ENCODE results near the gene KRTAP10-4. TPM values are rescaled to one million over a fixed set of nuclear protein-coding genes. Genes with fewer than 3 reads are reported as not detected.

The KRTAP10-4 gene
- total RNA-seq, 3 donors from 2014 or later (not counting 1 experiment from before 2014, with no cell fraction given): not detected

DNA sequence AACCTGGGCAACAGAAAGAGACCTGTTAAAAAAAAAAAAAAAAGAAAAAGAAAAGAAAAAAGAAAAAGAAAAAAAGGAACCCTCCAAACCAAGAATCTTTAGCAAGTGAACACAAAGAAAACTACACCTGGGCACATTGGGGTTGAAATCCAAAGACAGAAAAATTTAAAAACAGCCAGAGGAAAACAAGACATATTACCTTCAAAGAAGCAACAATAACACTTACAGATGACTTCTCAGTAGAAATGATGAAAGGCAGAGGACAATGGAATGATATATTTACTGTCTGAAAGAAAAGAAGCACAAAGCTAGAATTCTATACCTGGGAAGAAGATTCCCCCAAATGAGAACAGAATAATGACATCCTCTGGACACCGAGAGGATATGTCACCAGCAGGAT is 30.8 kb upstream of the KRTAP10-4 start:
- Mint-ChIP-seq H3K4me3 (no peak overlapping the region), H3K27me3 (ENCODE audit: low read depth in 2 of 2) (no peaks in the 10 kb centered on the region), H3K9me3 (peaks cover 6 to 15% of the 10 kb centered on the region in 2 donors), H3K4me1 (peaks cover 11% of the 10 kb centered on the region in 2 donors), H3K36me3 (peaks cover 14% of the 10 kb centered on the region), H3K27ac (no peak overlapping the region)
- no peak for DNase-seq
- intact Hi-C loops (cut with micrococcal nuclease): no loop called here
- peaks cover 10% of the 10 kb centered on the region for H3K9me3 ChIP-seq (ENCODE audit: control insufficient read depth, insufficient read depth, low read length)
- H3K4me3 ChIP-seq (ENCODE audit: low read length): no peak overlapping the region
- no peaks in the 10 kb centered on the region for H3K27me3 ChIP-seq (ENCODE audit: control insufficient read depth, insufficient read depth, low read length)
- no peaks in the 10 kb centered on the region for H3K36me3 ChIP-seq (ENCODE audit: control insufficient read depth, insufficient read depth, low read length)
- no peak for ATAC-seq
- H3K27ac ChIP-seq (ENCODE audit: low read length): no peak overlapping the region
- TF ChIP-seq, protein P1, sequence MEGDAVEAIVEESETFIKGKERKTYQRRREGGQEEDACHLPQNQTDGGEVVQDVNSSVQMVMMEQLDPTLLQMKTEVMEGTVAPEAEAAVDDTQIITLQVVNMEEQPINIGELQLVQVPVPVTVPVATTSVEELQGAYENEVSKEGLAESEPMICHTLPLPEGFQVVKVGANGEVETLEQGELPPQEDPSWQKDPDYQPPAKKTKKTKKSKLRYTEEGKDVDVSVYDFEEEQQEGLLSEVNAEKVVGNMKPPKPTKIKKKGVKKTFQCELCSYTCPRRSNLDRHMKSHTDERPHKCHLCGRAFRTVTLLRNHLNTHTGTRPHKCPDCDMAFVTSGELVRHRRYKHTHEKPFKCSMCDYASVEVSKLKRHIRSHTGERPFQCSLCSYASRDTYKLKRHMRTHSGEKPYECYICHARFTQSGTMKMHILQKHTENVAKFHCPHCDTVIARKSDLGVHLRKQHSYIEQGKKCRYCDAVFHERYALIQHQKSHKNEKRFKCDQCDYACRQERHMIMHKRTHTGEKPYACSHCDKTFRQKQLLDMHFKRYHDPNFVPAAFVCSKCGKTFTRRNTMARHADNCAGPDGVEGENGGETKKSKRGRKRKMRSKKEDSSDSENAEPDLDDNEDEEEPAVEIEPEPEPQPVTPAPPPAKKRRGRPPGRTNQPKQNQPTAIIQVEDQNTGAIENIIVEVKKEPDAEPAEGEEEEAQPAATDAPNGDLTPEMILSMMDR (IDR thresholded peaks at IDR 0.05): no peak
- H3K4me1 ChIP-seq (ENCODE audit: control insufficient read depth, insufficient read depth, low read length): peaks cover 3% of the 10 kb centered on the region
- WGBS (ENCODE audit: insufficient coverage): 75% methylated on average over 1 of the region's 1 CpG

GRCh38 chr21:44544566-44544965 is 29.0 kb upstream of the KRTAP10-4 start:
- H3K4me3 Mint-ChIP-seq: no peak overlapping the region
- Histone ChIP-seq H3K27ac (ENCODE audit: low read length) (no peak overlapping the region), H3K27me3 (ENCODE audit: control insufficient read depth, insufficient read depth, low read length) (no peaks in the 10 kb centered on the region), H3K36me3 (ENCODE audit: control insufficient read depth, insufficient read depth, low read length) (no peaks in the 10 kb centered on the region), H3K4me1 (ENCODE audit: control insufficient read depth, insufficient read depth, low read length) (peaks cover 7% of the 10 kb centered on the region), H3K9me3 (ENCODE audit: control insufficient read depth, insufficient read depth, low read length) (peaks cover 10% of the 10 kb centered on the region), H3K4me3 (ENCODE audit: low read length) (no peak overlapping the region)
- H3K4me1 Mint-ChIP-seq: peaks cover 20 to 22% of the 10 kb centered on the region in 2 donors
- DNase-seq (no peak), ATAC-seq (no peak)
- TF ChIP-seq, protein P1 (IDR thresholded peaks at IDR 0.05): no peak
- peaks cover 6 to 16% of the 10 kb centered on the region in 2 donors for H3K9me3 Mint-ChIP-seq
- H3K27ac Mint-ChIP-seq: no peak overlapping the region
- 94% methylated on average over 2 of the region's 3 CpGs for WGBS (ENCODE audit: insufficient coverage)
- H3K27me3 Mint-ChIP-seq (ENCODE audit: low read depth in 2 of 2): no peaks in the 10 kb centered on the region
- peaks cover 17% of the 10 kb centered on the region for H3K36me3 Mint-ChIP-seq
- intact Hi-C loops (cut with micrococcal nuclease): no loop called here

- ATAC-seq: peak in 2 of 3 donors; percentile 61 to 63
- H3K9me3 ChIP-seq (ENCODE audit: control insufficient read depth, insufficient read depth, low read length): peaks cover 6% of the 10 kb centered on the region
- no peak overlapping the region for H3K4me3 ChIP-seq (ENCODE audit: low read length)
- Mint-ChIP-seq H3K36me3 (peaks cover 17% of the 10 kb centered on the region), H3K27ac (peak overlapping the region; percentile 74 to 87), H3K27me3 (ENCODE audit: low read depth in 2 of 2) (peaks cover 0 to 6% of the 10 kb centered on the region in 2 donors), H3K4me3 (peak overlapping the region; percentile 84), H3K4me1 (peaks cover 22 to 32% of the 10 kb centered on the region in 2 donors), H3K9me3 (peaks cover 6 to 16% of the 10 kb centered on the region in 2 donors)
- WGBS (ENCODE audit: insufficient coverage): 28% methylated on average over 5 of the region's 5 CpGs
- no peaks in the 10 kb centered on the region for H3K36me3 ChIP-seq (ENCODE audit: control insufficient read depth, insufficient read depth, low read length)
- intact Hi-C loops (cut with micrococcal nuclease): no loop called here
- H3K27ac ChIP-seq (ENCODE audit: low read length): peak overlapping the region; percentile 11
- TF ChIP-seq, protein P1 (IDR thresholded peaks at IDR 0.05): no peak
- DNase-seq: peak; percentile 13 to 69
- peaks cover 7% of the 10 kb centered on the region for H3K4me1 ChIP-seq (ENCODE audit: control insufficient read depth, insufficient read depth, low read length)
- no peaks in the 10 kb centered on the region for H3K27me3 ChIP-seq (ENCODE audit: control insufficient read depth, insufficient read depth, low read length)
These were observed 25.7 kb upstream of the KRTAP10-4 start for GRCh38 chr21:44547656-44548331.

Measured in natural killer cell (primary cell).